ENCODE data around the gene IL9. TPM values are rescaled to one million over a fixed set of nuclear protein-coding genes. Genes with fewer than 3 reads are reported as not detected.

The IL9 gene
- total RNA-seq, 1 donor from 2014 or later, result 104 TPM

Other genes with a start within 250 kb of the IL9 start
- gene SLC25A48, start 61.2 kb downstream of the IL9 start, total RNA-seq, result not detected in 2 replicates
- gene LECT2, start 59.1 kb upstream of the IL9 start, total RNA-seq, result not detected in 2 replicates
- gene TGFBI, start 133.1 kb upstream of the IL9 start, total RNA-seq, result not detected in 2 replicates
- 19.7 and 21.7 TPM in 2 replicates for gene SMAD5, start 237.0 kb upstream of the IL9 start, total RNA-seq

All from activated T-helper 2 cell treated with anti-CD3 and anti-CD28 coated beads, Interferon-gamma antibody, Interleukin-2, Interleukin-4, amounts not matched to agents 10 μg/mL and 5 μg/mL and 100 μg/mL, durations not matched to agents 14 hours and 24 hours and 36 hours (primary cell).